GM12878 (cell line): Measurements from ENCODE around the gene ACHE. TPM values are rescaled to one million over a fixed set of nuclear protein-coding genes. Genes with fewer than 3 reads are reported as not detected.

ENCODE experiments used
- ATF2 ChIP-seq: IDR thresholded peaks from 2 replicates; pipeline ENCODE4 v1.6.1; 2012; ENCODE audit warnings: low read length, inconsistent platforms
- BRCA1 ChIP-seq: IDR thresholded peaks from 2 replicates; pipeline ENCODE4 v1.6.1; 2011; ENCODE audit warnings: low read depth, low read length, improper control_type of control experiment
- CBX3 ChIP-seq: fragments of 200-600 bp; sonication (generic); IDR thresholded peaks from 2 replicates; pipeline ENCODE4 v1.6.1; 2016; ENCODE audit warnings: low read depth, borderline replicate concordance
- CHD2 ChIP-seq: IDR thresholded peaks from 2 replicates; pipeline ENCODE4 v1.6.1; 2011; ENCODE audit warnings: low read depth, low read length, improper control_type of control experiment, borderline replicate concordance
- CREB1 ChIP-seq: IDR thresholded peaks from 2 replicates; pipeline ENCODE4 v1.6.1; 2012; ENCODE audit warnings: low read depth, mild to moderate bottlenecking, inconsistent platforms
- DPF2 ChIP-seq: fragments of 450-650 bp; IDR thresholded peaks from 2 replicates; pipeline ENCODE4 v1.6.1; 2017; ENCODE audit warnings: mild to moderate bottlenecking
- FOS ChIP-seq: IDR thresholded peaks from 3 replicates; pipeline ENCODE4 v1.6.1; 2011; ENCODE audit warnings: borderline replicate concordance; ENCODE audit not compliant: insufficient read length; ENCODE audit errors: extremely low read depth
- LARP7 ChIP-seq: fragments of 450-650 bp; IDR thresholded peaks from 2 replicates; pipeline ENCODE4 v1.6.1; 2017; ENCODE audit warnings: mild to moderate bottlenecking
- MAX ChIP-seq: IDR thresholded peaks from 2 replicates; pipeline ENCODE4 v1.6.1; 2012; ENCODE audit warnings: low read depth, low read length, improper control_type of control experiment
- MYB ChIP-seq: fragments of 150-350 bp; IDR thresholded peaks from 2 replicates; pipeline ENCODE4 v1.6.1; 2014; ENCODE audit warnings: mild to moderate bottlenecking, low read depth, low read length, borderline replicate concordance
- NBN ChIP-seq: fragments of 450-650 bp; IDR thresholded peaks from 2 replicates; pipeline ENCODE4 v1.6.1; 2016
- NFYA ChIP-seq: IDR thresholded peaks from 2 replicates; pipeline ENCODE4 v1.6.1; 2011; ENCODE audit warnings: low read depth, mild to moderate bottlenecking, low read length, improper control_type of control experiment, borderline replicate concordance
- NKRF ChIP-seq: fragments of 450-650 bp; conservative IDR thresholded peaks from 2 replicates; pipeline ENCODE4 v1.6.1; 2017; ENCODE audit warnings: mild to moderate bottlenecking, moderate library complexity
- NR2C2 ChIP-seq: IDR thresholded peaks from 2 replicates; pipeline ENCODE4 v1.6.1; 2011; ENCODE audit warnings: borderline replicate concordance, low read depth; ENCODE audit not compliant: control insufficient read depth, insufficient read length
- REST ChIP-seq: IDR thresholded peaks from 2 replicates; pipeline ENCODE4 v1.6.1; 2012; ENCODE audit warnings: mild to moderate bottlenecking, low read depth, low read length
- WRNIP1 ChIP-seq: IDR thresholded peaks from 2 replicates; pipeline ENCODE4 v1.6.1; 2011; ENCODE audit warnings: low read depth, low read length, improper control_type of control experiment, borderline replicate concordance
- ZNF217 ChIP-seq: fragments of 450-650 bp; IDR thresholded peaks from 2 replicates; pipeline ENCODE4 v1.6.1; 2017; ENCODE audit warnings: antibody characterized with exemption, mild to moderate bottlenecking
- ZNF622 ChIP-seq: fragments of 450-650 bp; IDR thresholded peaks from 2 replicates; pipeline ENCODE4 v1.6.1; 2017; ENCODE audit warnings: mild to moderate bottlenecking, inconsistent platforms
- ZNF687 ChIP-seq: fragments of 450-650 bp; IDR thresholded peaks from 2 replicates; pipeline ENCODE4 v1.6.1; 2017; ENCODE audit warnings: mild to moderate bottlenecking, moderate library complexity
- polyA plus RNA-seq, 11 experiments: library from polyadenylated mRNA; depleted of rRNA in 4 of 11; unstranded in 6 of 11; stranded (reverse) in 5 of 11; fragments of >200 nt; fragmentation: Nextera tagmentation in 4 of 11; fragmentation: Illumina TruSeq in 1 of 11; extraction: Ambion mirVana in 4 of 11; extraction: Trizol in 1 of 11; gene quantifications; 1 replicate in 1 of 11; 2 replicates in 10 of 11; pipeline versions ENCODE4 v1.2.1 to v1.2.3, GENCODE V29; 2011 to 2016; ENCODE audit warnings: inconsistent platforms in 2 of 11, missing spikeins in 2 of 11, low read depth in 1 of 11
- total RNA-seq, 4 experiments: library from RNA; depleted of rRNA in 3 of 4; stranded (reverse); fragments of >200 nt in 3 of 4; fragmentation: Illumina TruSeq in 1 of 4; extraction: Trizol in 1 of 4; gene quantifications; 2 replicates each; pipeline versions ENCODE4 v1.2.1 to v1.2.3, GENCODE V29; 2013 to 2021

The ACHE gene
- total and polyA plus RNA-seq, 10 of the 15 experiments (the other 5 are each of a cell fraction or from before 2014, with no cell fraction given) = 0.07 to 5.1 (median 2.3) TPM; not detected in 1

GRCh38 chr7:100852048-100852872 is 43.4 kb downstream of the ACHE start, which contains the start of gene SLC12A9 (continued):
- TF ChIP-seq REST = no peak
- TF ChIP-seq DPF2 = peak; percentile 73; the same call in 1 of the 2 replicates
- TF ChIP-seq BRCA1 = no peak
- TF ChIP-seq FOS = no peak
- peak; percentile 96; the same call in 1 of the 2 replicates for TF ChIP-seq NKRF
- no peak for TF ChIP-seq ZNF687
- TF ChIP-seq NFYA = no peak
- peak; percentile 90 for TF ChIP-seq MAX
- no peak for TF ChIP-seq MYB
- peak; percentile 79 for TF ChIP-seq NBN
- TF ChIP-seq ZNF622 = no peak
- TF ChIP-seq CHD2 = peak; percentile 38; the same call in 1 of the 2 replicates
- no peak for TF ChIP-seq CREB1
- TF ChIP-seq NR2C2 = no peak
- no peak for TF ChIP-seq CBX3
- TF ChIP-seq LARP7 = peak; percentile 62
- peak; percentile 73; the same call in 1 of the 2 replicates for TF ChIP-seq ZNF217
- no peak for TF ChIP-seq WRNIP1
- TF ChIP-seq ATF2 = no peak
